ENCODE results near the gene USP6. TPM values are rescaled to one million over a fixed set of nuclear protein-coding genes. Genes with fewer than 3 reads are reported as not detected.
A peak's percentile ranks its signal among the peaks of the same experiment; 100 is the strongest.

USP6 gene
- total and polyA plus RNA-seq, 10 of the 15 experiments (the other 5 are each of a cell fraction or from before 2014, with no cell fraction given): under 0.01 to 0.39 (median 0.10) TPM; not detected in 2

GRCh38 chr17:5078106-5079028 is 37.5 kb upstream of the USP6 start, which contains the start of gene ZFP3 (continued):
- no peak for TF ChIP-seq SREBF2 (IDR thresholded peaks at IDR 0.05; ENCODE audit: low read length)
- TF ChIP-seq ZBTB33 (IDR thresholded peaks at IDR 0.05): no peak
- TF ChIP-seq SKIL (IDR thresholded peaks at IDR 0.05; ENCODE audit: low read depth, poor library complexity, severe bottlenecking): peak; percentile 87
- no peak for TF ChIP-seq ZBED1 (IDR thresholded peaks at IDR 0.05; ENCODE audit: borderline replicate concordance)
- peak; percentile 3; the same call in 1 of the 2 replicates for TF ChIP-seq SMC3 (IDR thresholded peaks at IDR 0.05; ENCODE audit: borderline replicate concordance, low read length)
- TF ChIP-seq IRF3 (IDR thresholded peaks at IDR 0.05): peak; percentile 7; the same call in 1 of the 2 replicates
- TF ChIP-seq MEF2B (IDR thresholded peaks at IDR 0.05; ENCODE audit: partially characterized antibody, poor library complexity, severe bottlenecking): peak; percentile 91
- TF ChIP-seq CREB1 (IDR thresholded peaks at IDR 0.05; ENCODE audit: low read depth): peak; percentile 49; the same call in 1 of the 2 replicates
- peak; percentile 62 for TF ChIP-seq MLLT1 (IDR thresholded peaks at IDR 0.05)
- TF ChIP-seq, protein P1, sequence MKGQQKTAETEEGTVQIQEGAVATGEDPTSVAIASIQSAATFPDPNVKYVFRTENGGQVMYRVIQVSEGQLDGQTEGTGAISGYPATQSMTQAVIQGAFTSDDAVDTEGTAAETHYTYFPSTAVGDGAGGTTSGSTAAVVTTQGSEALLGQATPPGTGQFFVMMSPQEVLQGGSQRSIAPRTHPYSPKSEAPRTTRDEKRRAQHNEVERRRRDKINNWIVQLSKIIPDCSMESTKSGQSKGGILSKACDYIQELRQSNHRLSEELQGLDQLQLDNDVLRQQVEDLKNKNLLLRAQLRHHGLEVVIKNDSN (IDR thresholded peaks at IDR 0.05; ENCODE audit: borderline replicate concordance, extremely low read length, insufficient read depth, low read depth, low read length): no peak
- no peak for TF ChIP-seq MYB (IDR thresholded peaks at IDR 0.05; ENCODE audit: borderline replicate concordance, low read depth, low read length)
- TF ChIP-seq SPI1 (IDR thresholded peaks at IDR 0.05; ENCODE audit: borderline replicate concordance, insufficient read depth, low read depth, low read length): peak; percentile 38; the same call in 1 of the 2 replicates
- peak; percentile 56 to 66; a peak in 2 of 4 replicates for TF ChIP-seq SRF (IDR thresholded peaks at IDR 0.05; ENCODE audit: low read depth in 2 of 2, low read length in 2 of 2)
- TF ChIP-seq SMAD1 (IDR thresholded peaks at IDR 0.05; ENCODE audit: low read depth, partially characterized antibody): no peak
- 0 out of 2 replicates have a peak, but pooled peaks have one; percentile 18 for TF ChIP-seq RFX5 (IDR thresholded peaks at IDR 0.05; ENCODE audit: low read depth, low read length)
- TF ChIP-seq NR2C1 (IDR thresholded peaks at IDR 0.05): peak; percentile 47; the same call in 1 of the 2 replicates
- peak; percentile 89 for TF ChIP-seq NFYB (IDR thresholded peaks at IDR 0.05; ENCODE audit: insufficient read depth, low read depth, low read length)
- peak; percentile 48; the same call in 1 of the 2 replicates for TF ChIP-seq IRF5 (IDR thresholded peaks at IDR 0.05; ENCODE audit: borderline replicate concordance)
- TF ChIP-seq PML (IDR thresholded peaks at IDR 0.05; ENCODE audit: low read length): peak; percentile 67; the same call in 1 of the 2 replicates

Measured in GM12878 (cell line).